T47D (cell line): ENCODE results near the gene PTPN4.
"Not testable (repeated sequence)": the region's sequence is repeated elsewhere in the genome, so short reads cannot be mapped to it uniquely, and the experiment has no call there.

Experiments used
- DNase-seq, 2 experiments: peaks; one replicate each; pipeline versions ENCODE4 v3.0.0 to v3.0.0-alpha.2; 2011 to 2012; ENCODE audit warnings: low read depth in 1 of 2, low spot score in 1 of 2
- JUND ChIP-seq: IDR thresholded peaks from 2 replicates; pipeline ENCODE4 v1.6.1; 2012; ENCODE audit warnings: low read depth
- in situ Hi-C: cut with HindIII; loops from 2 replicates; pipeline ENCODE4 v1.10.0; 2016; ENCODE audit warnings: low sequenced_read_pairs, low pct_unique_long_range_greater_than_20kb

PTPN4 gene

DNA sequence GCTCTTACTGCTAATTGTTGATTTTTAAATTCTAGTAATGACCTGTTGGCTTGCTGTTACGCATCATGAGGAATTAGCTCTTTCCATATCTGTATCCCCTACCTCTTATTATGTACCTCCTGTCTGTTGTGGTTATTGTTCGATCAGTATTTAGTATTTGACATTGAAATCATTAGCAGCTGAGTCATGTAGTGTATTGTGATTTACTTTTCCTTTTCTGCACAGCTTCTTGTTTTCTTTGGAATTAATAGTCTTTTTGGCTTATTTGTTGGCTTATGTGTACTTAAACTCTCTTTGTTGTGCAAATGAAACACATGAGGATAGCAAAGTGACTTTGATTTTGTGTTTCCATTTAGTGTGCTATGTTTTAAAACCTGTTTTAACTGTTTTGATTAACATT, 257.5 kb downstream of the PTPN4 start:
- no peak for DNase-seq
- in situ Hi-C loops: no loop called here

DNA sequence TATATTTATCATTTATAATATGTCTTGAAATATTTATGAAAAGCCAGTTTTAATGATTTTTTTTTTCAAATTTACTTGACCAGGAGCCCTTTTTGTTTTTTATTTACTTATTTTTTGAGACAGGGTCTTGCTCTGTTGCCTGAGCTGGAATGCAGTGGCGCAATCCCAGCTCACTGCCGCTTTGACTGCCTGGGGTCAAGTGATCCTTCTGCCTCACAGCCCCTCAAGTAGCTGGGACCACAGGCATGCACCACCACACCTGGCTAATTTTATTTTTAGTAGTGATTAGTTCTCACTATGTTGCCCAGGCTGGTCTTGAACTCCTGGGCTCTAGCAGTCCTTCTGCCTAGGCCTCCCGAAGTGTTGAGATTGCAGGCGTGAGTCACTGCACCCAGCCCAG, 258.8 kb downstream of the PTPN4 start:
- in situ Hi-C loops: no loop called here
- DNase-seq: no peak
- TF ChIP-seq JUND: no peak

More for the DNA sequence above, 257.5 kb downstream of the PTPN4 start:
- TF ChIP-seq JUND: no peak

DNA sequence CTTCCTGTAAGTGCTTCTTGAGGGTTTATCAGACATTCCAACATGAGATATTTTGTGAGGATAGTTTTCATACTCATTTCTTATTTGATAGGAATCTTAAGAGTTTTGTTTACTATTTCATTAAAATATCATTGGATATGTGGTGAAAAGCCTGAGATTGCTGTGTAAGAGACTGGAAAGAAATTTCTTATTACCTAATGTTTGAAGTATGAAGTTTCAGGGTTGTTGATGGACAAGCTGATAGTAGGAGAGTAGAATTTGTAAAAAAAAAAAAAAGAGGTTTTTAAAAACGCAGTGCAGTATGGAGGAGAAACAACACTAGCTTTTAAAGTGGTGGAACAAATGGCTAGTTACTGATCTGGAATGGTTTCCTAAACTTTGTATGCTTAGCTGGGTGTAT, 260.8 kb downstream of the PTPN4 start:
- no peak for DNase-seq
- no peak for TF ChIP-seq JUND
- in situ Hi-C loops: no loop called here

DNA sequence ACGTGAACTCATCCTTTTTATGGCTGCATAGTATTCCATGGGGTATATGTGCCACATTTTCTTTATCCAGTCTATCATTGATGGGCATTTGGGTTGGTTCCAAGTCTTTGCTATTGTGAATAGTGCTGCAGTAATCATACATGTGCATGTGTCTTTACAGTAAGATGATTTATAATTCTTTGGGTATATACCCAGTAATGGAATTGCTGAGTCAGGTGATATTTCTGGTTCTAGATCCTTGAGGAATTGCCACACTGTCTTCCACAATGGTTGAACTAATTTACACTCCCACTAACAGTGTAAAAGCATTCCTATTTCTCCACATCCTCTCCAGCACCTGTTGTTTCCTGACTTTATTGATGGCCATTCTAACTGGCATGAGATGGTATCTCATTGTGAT, 262.8 kb downstream of the PTPN4 start:
- DNase-seq, in situ Hi-C loops: not testable (repeated sequence)

DNA sequence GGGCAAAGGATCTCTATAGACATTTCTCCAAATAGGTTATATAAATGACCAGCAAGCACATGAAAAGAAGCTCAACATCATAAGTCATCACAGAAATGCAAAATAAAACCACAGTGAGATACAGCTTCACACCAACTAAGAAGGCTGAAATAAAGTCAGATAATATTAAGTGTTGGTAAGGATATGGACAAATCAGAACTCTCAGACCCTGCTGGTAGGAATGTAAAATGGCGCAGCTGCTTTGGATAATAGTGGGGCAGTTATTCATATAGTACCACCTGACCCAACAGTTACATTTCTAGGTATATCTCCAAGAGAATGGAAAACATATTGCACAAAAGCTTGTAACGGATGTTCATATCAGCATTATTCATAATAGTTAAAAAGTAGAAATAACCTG, 267.2 kb downstream of the PTPN4 start:
- in situ Hi-C loops: no loop called here
- TF ChIP-seq JUND: no peak
- DNase-seq: no peak

DNA sequence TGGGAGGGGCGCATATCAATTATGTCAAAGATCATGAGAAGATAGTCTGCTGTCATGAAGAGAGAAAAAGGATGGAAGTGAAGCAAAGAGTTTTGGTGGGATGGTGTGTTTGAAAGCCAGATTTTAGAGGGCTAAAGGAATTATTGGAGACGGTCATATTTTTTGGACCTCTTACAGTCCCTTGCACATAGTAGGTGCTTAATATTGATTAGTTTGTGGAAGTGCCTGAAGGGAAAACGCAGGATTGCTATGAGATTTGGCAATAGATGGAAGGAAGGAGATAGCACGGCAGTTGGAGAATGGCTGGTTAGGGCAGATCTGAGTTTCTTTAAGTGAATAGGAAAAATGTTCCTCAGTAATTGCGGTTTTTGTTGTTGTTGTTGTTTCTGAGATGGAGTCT, 269.1 kb downstream of the PTPN4 start:
- in situ Hi-C loops: no loop called here
- no peak for TF ChIP-seq JUND

DNA sequence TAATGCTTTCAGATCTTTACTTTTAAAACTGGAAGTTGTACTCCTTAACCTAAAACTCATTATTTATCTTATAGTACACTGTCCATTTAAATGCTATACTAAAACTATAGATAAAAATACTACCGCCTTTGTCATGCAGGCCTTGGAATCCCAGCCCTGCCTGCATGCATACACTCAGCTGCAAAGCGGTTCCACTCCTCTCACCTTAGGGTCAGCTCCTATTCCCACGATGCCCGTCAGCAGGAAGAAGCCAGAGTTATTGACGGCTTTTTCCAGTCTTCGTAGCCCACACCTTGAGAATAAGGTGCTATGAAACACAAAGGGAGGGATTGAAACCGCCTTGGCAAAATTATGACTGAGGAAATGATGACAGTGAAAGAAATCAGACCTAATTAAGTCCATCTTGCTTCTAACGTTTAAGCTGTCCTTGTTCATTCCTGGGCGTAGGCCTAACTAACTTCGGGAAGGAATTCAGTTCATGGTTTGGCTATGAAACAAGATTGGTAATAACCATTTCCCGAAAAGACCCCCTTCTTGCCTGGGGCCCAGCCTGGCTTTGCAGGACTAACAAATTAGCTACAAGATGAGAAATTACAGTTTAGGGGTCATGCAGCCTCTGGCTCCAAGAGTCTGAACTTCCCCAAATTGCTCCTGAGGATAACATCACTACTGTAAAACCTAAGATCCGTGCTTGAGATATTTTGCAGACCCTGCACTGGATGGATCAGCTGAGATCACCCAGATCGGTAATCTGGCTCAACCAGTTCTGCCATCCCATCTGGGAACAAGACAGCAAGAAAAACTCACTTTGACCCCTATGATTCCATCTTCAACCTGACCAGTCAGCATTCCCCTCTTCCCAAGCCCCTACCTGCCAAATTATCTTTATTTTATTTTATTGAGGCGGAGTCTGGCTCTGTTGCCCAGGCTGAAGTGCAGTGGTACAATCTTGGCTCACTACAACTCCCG, 270.2 kb downstream of the PTPN4 start:
- DNase-seq: no peak
- in situ Hi-C loops: no loop called here
- no peak for TF ChIP-seq JUND

More for the DNA sequence above, 269.1 kb downstream of the PTPN4 start:
- DNase-seq: no peak

DNA sequence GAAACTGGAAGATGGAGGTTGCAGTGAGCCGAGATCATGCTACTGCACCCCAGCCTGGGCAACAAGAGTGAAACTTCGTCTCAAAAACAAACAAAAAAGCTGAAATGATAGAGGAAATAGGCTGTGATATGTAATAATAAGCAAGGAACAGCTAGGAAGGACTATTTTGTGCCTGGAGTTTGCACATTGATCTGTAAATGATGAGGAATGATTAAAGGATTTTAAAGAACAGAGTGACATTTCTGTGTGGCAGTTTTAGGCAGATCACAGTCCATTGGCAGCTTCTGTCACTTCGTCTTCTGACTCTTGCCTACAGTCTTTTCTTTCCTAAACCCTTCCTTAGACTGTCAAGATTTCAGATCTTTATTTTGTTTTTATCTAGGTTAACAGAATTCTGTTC, 272.6 kb downstream of the PTPN4 start:
- no peak for DNase-seq
- no peak for TF ChIP-seq JUND
- in situ Hi-C loops: no loop called here
